Muscle layer of colon (tissue), 2 donors: ENCODE measurements around the gene SLC23A2.
"Not testable (repeated sequence)": the region's sequence is repeated elsewhere in the genome, so short reads cannot be mapped to it uniquely, and the experiment has no call there.

ENCODE experiments used
- H3K27ac ChIP-seq: one replicate; pipeline ENCODE4 v1.7.0; 2013; ENCODE audit warnings: low read depth, mild to moderate bottlenecking, low read length, moderate library complexity
- H3K27me3 ChIP-seq, 2 donors: one replicate each; pipeline ENCODE4 v1.7.0; 2013; ENCODE audit warnings: low read length in 2 of 2, mild to moderate bottlenecking in 2 of 2; ENCODE audit not compliant: insufficient read depth in 2 of 2, control insufficient read depth in 1 of 2
- H3K36me3 ChIP-seq: one replicate; pipeline ENCODE4 v1.7.0; 2013; ENCODE audit warnings: mild to moderate bottlenecking, low read length; ENCODE audit not compliant: insufficient read depth
- H3K4me1 ChIP-seq: one replicate; pipeline ENCODE4 v1.7.0; 2013; ENCODE audit warnings: mild to moderate bottlenecking, low read length; ENCODE audit not compliant: insufficient read depth
- H3K4me3 ChIP-seq, 2 donors: one replicate each; pipeline ENCODE4 v1.7.0; 2013; ENCODE audit warnings: low read length in 2 of 2, low read depth in 1 of 2, mild to moderate bottlenecking in 1 of 2, moderate library complexity in 1 of 2
- H3K9ac ChIP-seq: one replicate; pipeline ENCODE4 v1.7.0; 2013; ENCODE audit warnings: low read length
- H3K9me3 ChIP-seq: one replicate; pipeline ENCODE4 v1.7.0; 2013; ENCODE audit warnings: mild to moderate bottlenecking, low read length
- donor health status: abdominal sarcoma.
- donor health status: Adenocarcinoma of cecum.

Gene SLC23A2

DNA sequence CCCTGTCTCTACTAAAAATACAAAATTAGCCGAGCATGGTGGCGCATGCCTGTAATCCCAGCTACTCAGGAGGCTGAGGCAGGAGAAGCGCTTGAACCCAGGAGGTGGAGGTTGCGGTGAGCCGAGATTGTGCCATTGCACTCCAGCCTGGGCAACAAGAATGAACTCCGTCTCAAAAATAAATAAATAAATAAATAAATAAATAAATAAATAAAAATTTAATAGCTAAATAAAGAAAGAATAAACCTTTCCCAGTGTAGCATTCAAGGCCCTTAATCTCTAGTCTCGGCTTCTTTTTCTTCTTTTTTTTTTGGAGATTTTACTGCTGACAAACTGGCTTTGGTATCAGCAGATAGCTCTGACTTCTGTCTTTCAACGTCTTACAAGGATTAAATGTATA is 3.5 kb upstream of the SLC23A2 start:
- not testable (repeated sequence) for H3K4me3 ChIP-seq, H3K9me3 ChIP-seq, H3K9ac ChIP-seq, H3K36me3 ChIP-seq, H3K27me3 ChIP-seq, H3K4me1 ChIP-seq, H3K27ac ChIP-seq

GRCh38 chr20:5003626-5004025 is 2.3 kb upstream of the SLC23A2 start:
- H3K4me3 ChIP-seq = no peak overlapping the region
- no peaks in the 10 kb centered on the region for H3K36me3 ChIP-seq
- no peaks in the 10 kb centered on the region for H3K9me3 ChIP-seq
- H3K9ac ChIP-seq = no peak overlapping the region
- H3K4me1 ChIP-seq = peaks cover 12% of the 10 kb centered on the region
- H3K27ac ChIP-seq = no peak overlapping the region
- no peaks in the 10 kb centered on the region for H3K27me3 ChIP-seq

DNA sequence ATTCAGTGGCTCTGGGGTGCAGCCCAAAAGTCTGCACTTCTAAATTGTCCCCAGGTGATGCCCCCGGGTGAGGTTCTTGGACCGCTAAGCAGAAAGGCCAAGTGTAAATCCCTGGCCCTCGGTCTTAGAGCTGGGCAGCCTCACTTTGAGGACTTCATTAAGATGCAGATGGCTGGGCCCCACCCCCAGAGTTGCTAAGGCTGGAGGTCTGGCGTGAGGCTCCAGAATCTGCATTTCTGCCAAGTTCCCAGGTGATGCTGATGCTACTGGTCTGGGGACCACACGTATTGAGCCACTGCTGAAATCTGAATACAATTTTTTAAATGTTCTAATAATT is 735 bp upstream of the SLC23A2 start:
- Histone ChIP-seq H3K27me3 (no peaks in the 10 kb centered on the region), H3K27ac (no peak overlapping the region), H3K9ac (no peak overlapping the region), H3K4me3 (peak overlapping the region; percentile 77 to 84), H3K9me3 (no peaks in the 10 kb centered on the region), H3K36me3 (no peaks in the 10 kb centered on the region), H3K4me1 (peaks cover 12% of the 10 kb centered on the region)

GRCh38 chr20:5000263-5001173 is 792 bp downstream of the SLC23A2 start:
- peaks cover 12% of the 10 kb centered on the region for H3K4me1 ChIP-seq
- no peaks in the 10 kb centered on the region for H3K9me3 ChIP-seq
- no peaks in the 10 kb centered on the region for H3K27me3 ChIP-seq
- peak overlapping the region; percentile 58 for H3K27ac ChIP-seq
- H3K36me3 ChIP-seq = no peaks in the 10 kb centered on the region
- H3K9ac ChIP-seq = peak overlapping the region; percentile 68
- peak overlapping the region; percentile 84 to 93 for H3K4me3 ChIP-seq

DNA sequence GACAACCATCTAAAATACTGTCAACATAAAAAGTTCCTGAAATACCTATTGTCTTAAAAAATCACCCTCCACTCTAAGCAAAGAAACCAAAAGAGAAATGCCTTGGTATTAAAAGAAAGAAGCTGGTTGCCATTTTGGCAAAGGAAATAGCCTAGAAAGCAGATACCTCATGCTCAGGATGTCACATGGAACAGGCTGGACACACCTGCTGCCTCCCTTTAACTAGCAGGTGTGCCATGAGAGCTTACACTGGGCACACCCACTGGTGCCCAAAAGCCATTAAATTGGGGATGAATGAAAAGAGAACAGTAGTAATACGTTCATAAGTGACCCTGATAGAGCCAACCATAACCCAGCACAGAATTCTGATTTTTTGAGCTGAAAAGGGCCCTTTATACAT is 1.5 kb downstream of the SLC23A2 start:
- Histone ChIP-seq H3K9me3 (no peaks in the 10 kb centered on the region), H3K27ac (no peak overlapping the region), H3K4me1 (peaks cover 12% of the 10 kb centered on the region), H3K36me3 (no peaks in the 10 kb centered on the region), H3K9ac (peak overlapping the region; percentile 68), H3K4me3 (peak overlapping the region in 1 of 2 donors; percentile 93), H3K27me3 (no peaks in the 10 kb centered on the region)

GRCh38 chr20:4998160-4998651 is 3.1 kb downstream of the SLC23A2 start:
- Histone ChIP-seq H3K4me3 (no peak overlapping the region), H3K4me1 (peaks cover 12% of the 10 kb centered on the region), H3K36me3 (no peaks in the 10 kb centered on the region), H3K9me3 (no peaks in the 10 kb centered on the region), H3K27ac (no peak overlapping the region), H3K9ac (no peak overlapping the region), H3K27me3 (no peaks in the 10 kb centered on the region)

- no peaks in the 10 kb centered on the region for H3K9me3 ChIP-seq
Measured at GRCh38 chr20:4997222-4997621, 4.1 kb downstream of the SLC23A2 start.

GRCh38 chr20:4989570-4989969 is 11.7 kb downstream of the SLC23A2 start:
- Histone ChIP-seq H3K27ac (no peak overlapping the region), H3K4me3 (no peak overlapping the region)

More at GRCh38 chr20:4997222-4997621, 4.1 kb downstream of the SLC23A2 start:
- peaks cover 12% of the 10 kb centered on the region for H3K4me1 ChIP-seq
- no peak overlapping the region for H3K27ac ChIP-seq
- H3K9ac ChIP-seq = no peak overlapping the region
- no peaks in the 10 kb centered on the region for H3K36me3 ChIP-seq
- no peaks in the 10 kb centered on the region for H3K27me3 ChIP-seq
- no peak overlapping the region for H3K4me3 ChIP-seq

GRCh38 chr20:4987130-4987529 is 14.2 kb downstream of the SLC23A2 start:
- H3K9ac ChIP-seq = no peak overlapping the region
- no peak overlapping the region for H3K27ac ChIP-seq
- no peaks in the 10 kb centered on the region for H3K9me3 ChIP-seq
- H3K4me1 ChIP-seq = no peaks in the 10 kb centered on the region
- H3K27me3 ChIP-seq = no peaks in the 10 kb centered on the region
- H3K4me3 ChIP-seq = no peak overlapping the region
- H3K36me3 ChIP-seq = no peaks in the 10 kb centered on the region

More at GRCh38 chr20:4989570-4989969, 11.7 kb downstream of the SLC23A2 start:
- no peaks in the 10 kb centered on the region for H3K27me3 ChIP-seq
- no peaks in the 10 kb centered on the region for H3K36me3 ChIP-seq
- no peak overlapping the region for H3K9ac ChIP-seq
- no peaks in the 10 kb centered on the region for H3K9me3 ChIP-seq
- H3K4me1 ChIP-seq = no peaks in the 10 kb centered on the region

GRCh38 chr20:4985658-4986057 is 15.7 kb downstream of the SLC23A2 start:
- H3K27me3 ChIP-seq = no peaks in the 10 kb centered on the region
- H3K9ac ChIP-seq = no peak overlapping the region
- H3K4me1 ChIP-seq = no peaks in the 10 kb centered on the region
- no peak overlapping the region for H3K4me3 ChIP-seq
- no peaks in the 10 kb centered on the region for H3K9me3 ChIP-seq
- H3K36me3 ChIP-seq = no peaks in the 10 kb centered on the region
- no peak overlapping the region for H3K27ac ChIP-seq

GRCh38 chr20:4982281-4982680 is 19.0 kb downstream of the SLC23A2 start:
- no peak overlapping the region for H3K27ac ChIP-seq

More at GRCh38 chr20:4982281-4982680, 19.0 kb downstream of the SLC23A2 start:
- Histone ChIP-seq H3K36me3 (no peaks in the 10 kb centered on the region), H3K4me3 (no peak overlapping the region), H3K4me1 (peaks cover 13% of the 10 kb centered on the region), H3K9ac (no peak overlapping the region), H3K9me3 (no peaks in the 10 kb centered on the region), H3K27me3 (no peaks in the 10 kb centered on the region)
